ENCODE data around the gene ATXN2. TPM values are rescaled to one million over a fixed set of nuclear protein-coding genes. Genes with fewer than 3 reads are reported as not detected.

The ATXN2 gene
- polyA plus RNA-seq, 1 experiment: 19.1 TPM

- POLR2A ChIA-PET: interaction anchor here (0.7 kb wide), 1 partner anchor 25 kb away, joined by 3 read pairs; no protein-coding TSS in a partner anchor
- CTCF ChIA-PET: interaction anchor here (1.0 to 2.8 kb wide), 3 partner anchors 20 to 35 kb away, joined by 3 to 16 read pairs (median 4); no protein-coding TSS in a partner anchor
- DNase-seq (ENCODE audit: low read depth, low spot score): no peak
- H3K27ac ChIP-seq (ENCODE audit: low read depth, low read length): no peak overlapping the region
- TF ChIP-seq CTCF (IDR thresholded peaks at IDR 0.05; ENCODE audit: low read depth, low read length): no peak
- H3K4me3 ChIP-seq (ENCODE audit: low read depth, low read length): no peak overlapping the region
- H3K27me3 ChIP-seq (ENCODE audit: control insufficient read depth, insufficient read depth, low read length): no peaks in the 10 kb centered on the region
- no peaks in the 10 kb centered on the region for H3K9me3 ChIP-seq (ENCODE audit: control insufficient read depth, insufficient read depth, low read length)
Observed at GRCh38 chr12:111431772-111432171, 167.3 kb downstream of the ATXN2 start.

- POLR2A ChIA-PET: no interaction called here
- H3K27ac ChIP-seq (ENCODE audit: low read depth, low read length): no peak overlapping the region
- DNase-seq (ENCODE audit: low read depth, low spot score): no peak
Observed at GRCh38 chr12:111430433-111431353, 168.4 kb downstream of the ATXN2 start.

GRCh38 chr12:111429828-111430432, 169.2 kb downstream of the ATXN2 start:
- no peak overlapping the region for H3K4me3 ChIP-seq (ENCODE audit: low read depth, low read length)
- CTCF ChIA-PET: interaction anchor here (0.5 to 2.8 kb wide), 3 partner anchors 22 to 104 kb away, joined by 3 to 16 read pairs (median 5); no protein-coding TSS in a partner anchor
- TF ChIP-seq CTCF (IDR thresholded peaks at IDR 0.05; ENCODE audit: low read depth, low read length): no peak
- no peaks in the 10 kb centered on the region for H3K27me3 ChIP-seq (ENCODE audit: control insufficient read depth, insufficient read depth, low read length)
- no peak overlapping the region for H3K27ac ChIP-seq (ENCODE audit: low read depth, low read length)
- POLR2A ChIA-PET: no interaction called here
- DNase-seq (ENCODE audit: low read depth, low spot score): no peak
- no peaks in the 10 kb centered on the region for H3K9me3 ChIP-seq (ENCODE audit: control insufficient read depth, insufficient read depth, low read length)

More at GRCh38 chr12:111430433-111431353, 168.4 kb downstream of the ATXN2 start:
- no peak for TF ChIP-seq CTCF (IDR thresholded peaks at IDR 0.05; ENCODE audit: low read depth, low read length)
- CTCF ChIA-PET: interaction anchor here (0.5 to 2.8 kb wide), 4 partner anchors 21 to 103 kb away, joined by 3 to 16 read pairs (median 4); no protein-coding TSS in a partner anchor
- no peaks in the 10 kb centered on the region for H3K9me3 ChIP-seq (ENCODE audit: control insufficient read depth, insufficient read depth, low read length)
- no peak overlapping the region for H3K4me3 ChIP-seq (ENCODE audit: low read depth, low read length)
- H3K27me3 ChIP-seq (ENCODE audit: control insufficient read depth, insufficient read depth, low read length): no peaks in the 10 kb centered on the region

GRCh38 chr12:111428728-111429175, 170.4 kb downstream of the ATXN2 start:
- no peak for TF ChIP-seq CTCF (IDR thresholded peaks at IDR 0.05; ENCODE audit: low read depth, low read length)
- Histone ChIP-seq H3K4me3 (ENCODE audit: low read depth, low read length) (no peak overlapping the region), H3K27me3 (ENCODE audit: control insufficient read depth, insufficient read depth, low read length) (no peaks in the 10 kb centered on the region), H3K27ac (ENCODE audit: low read depth, low read length) (no peak overlapping the region), H3K9me3 (ENCODE audit: control insufficient read depth, insufficient read depth, low read length) (no peaks in the 10 kb centered on the region)
- CTCF ChIA-PET: interaction anchor here (1.8 to 2.8 kb wide), 3 partner anchors 23 to 32 kb away, joined by 5 to 16 read pairs (median 8); no protein-coding TSS in a partner anchor
- POLR2A ChIA-PET: no interaction called here
- DNase-seq (ENCODE audit: low read depth, low spot score): no peak

Measured in AG04450 (cell line).